Measurements from ENCODE around the gene PRKN.
"Not testable (repeated sequence)": the region's sequence is repeated elsewhere in the genome, so short reads cannot be mapped to it uniquely, and the experiment has no call there.

PRKN gene

DNA sequence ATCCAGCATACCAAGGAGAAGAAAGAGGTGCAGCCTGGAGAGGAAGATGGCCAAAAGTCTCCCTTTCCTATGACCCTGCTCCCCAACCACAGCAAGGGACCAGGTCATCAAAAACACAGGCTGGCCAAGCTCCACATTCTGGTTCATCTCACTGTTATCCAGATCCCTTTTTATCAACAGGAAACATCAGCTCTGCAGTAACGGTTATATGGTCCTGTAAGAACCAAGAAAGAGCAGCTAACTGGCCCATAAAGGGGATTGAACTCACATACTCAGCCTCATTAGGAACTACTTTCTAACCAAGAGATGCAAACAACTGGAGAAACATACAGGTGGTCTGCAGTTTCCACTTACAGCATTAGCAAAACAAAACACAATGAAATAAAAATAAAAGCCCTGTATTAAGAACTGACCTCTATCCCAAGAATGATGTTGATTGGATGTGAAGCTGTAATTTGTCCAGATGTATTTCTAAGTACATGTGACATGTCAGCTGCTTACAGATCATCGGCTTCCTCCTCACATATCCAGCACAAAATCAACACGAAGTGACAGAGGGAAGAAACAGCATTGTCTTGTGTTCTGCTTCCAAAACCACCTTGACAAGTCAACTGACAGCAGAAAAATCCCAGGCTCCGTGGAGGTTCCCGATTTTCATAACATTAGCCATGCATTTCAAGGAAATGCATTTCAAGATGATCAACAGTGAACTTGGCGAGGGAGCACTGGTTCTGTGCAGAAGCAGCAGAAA, 896.5 kb downstream of the PRKN start:
- DNase-seq, result no peak

DNA sequence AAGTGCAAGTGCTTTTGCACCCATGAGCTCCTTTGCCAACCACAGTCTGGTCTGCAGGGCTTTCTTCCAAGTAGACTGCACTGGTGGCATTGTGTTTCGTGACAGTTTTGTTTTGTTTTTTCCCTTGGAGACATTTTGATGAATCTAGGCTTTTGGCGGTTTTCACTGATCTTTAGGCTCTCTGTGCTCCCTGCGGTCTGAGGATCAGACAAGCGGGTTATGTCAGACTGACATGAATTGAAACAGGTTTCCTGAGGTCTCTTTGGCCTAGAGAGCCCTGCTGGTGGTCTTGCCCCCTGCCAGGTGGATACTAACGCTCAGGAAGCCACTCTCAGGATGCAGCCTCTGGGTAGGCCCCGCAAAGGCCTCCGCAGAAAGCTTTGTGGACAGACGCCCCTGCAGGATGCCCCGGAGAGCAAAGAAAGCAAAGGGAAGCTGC, 898.3 kb downstream of the PRKN start:
- DNase-seq, result no peak

DNA sequence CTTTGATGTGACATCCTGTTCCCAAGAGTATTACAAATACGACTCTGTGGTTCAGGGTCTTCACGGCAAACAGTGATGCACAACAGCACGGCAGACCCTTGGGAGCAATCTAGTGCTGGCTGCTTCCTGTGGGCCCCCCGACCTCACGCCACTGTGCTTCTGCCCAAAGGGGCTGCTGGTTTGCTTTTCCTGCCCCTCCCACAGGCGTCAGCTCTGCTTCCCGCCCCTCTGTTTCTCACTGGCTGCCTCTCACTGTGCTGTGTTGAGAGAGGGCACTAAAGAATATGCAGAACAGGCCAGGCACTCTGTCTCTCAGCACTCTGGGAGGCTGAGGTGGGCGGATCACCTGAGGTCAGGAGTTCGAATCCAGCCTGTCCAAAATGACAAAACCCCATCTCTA, 899.2 kb downstream of the PRKN start:
- no peak for DNase-seq

DNA sequence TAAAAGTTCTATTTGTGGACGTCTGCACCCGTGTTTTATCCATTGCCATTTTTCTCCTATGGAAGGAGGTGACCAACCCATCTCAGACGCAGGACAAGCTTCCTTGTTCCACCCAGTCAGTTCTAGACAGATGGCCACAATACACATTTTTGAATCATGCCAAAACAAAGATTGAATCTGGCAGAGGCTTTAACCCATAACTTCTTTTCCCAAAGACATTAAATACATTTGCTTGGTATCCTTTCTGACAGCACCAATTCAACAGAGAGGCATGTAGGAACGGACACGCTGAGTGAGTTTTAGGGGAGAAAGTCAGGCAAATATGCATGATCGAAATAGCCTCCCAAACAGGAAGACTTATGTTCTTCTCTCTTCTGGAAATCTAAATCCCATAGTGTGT, 901.1 kb downstream of the PRKN start:
- no peak for DNase-seq

DNA sequence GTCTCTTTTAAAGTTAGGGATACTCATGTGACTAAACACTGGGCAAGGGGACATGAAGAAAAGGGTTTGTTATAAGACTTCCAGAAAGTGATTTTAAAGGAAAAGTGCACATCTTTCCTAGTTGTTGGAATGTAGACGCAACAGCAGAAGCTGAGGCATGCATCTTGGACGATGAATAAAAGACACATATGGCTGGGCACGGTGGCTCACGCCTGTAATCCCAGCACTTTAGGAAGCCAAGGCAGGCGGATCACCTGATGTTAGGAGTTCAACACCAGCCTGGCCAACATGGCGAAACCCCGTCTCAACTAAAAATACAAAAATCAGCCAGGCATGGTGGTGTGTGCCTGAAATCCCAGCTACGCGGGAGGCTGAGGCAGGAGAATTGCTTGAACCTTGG, 905.4 kb downstream of the PRKN start:
- DNase-seq, result not testable (repeated sequence)

DNA sequence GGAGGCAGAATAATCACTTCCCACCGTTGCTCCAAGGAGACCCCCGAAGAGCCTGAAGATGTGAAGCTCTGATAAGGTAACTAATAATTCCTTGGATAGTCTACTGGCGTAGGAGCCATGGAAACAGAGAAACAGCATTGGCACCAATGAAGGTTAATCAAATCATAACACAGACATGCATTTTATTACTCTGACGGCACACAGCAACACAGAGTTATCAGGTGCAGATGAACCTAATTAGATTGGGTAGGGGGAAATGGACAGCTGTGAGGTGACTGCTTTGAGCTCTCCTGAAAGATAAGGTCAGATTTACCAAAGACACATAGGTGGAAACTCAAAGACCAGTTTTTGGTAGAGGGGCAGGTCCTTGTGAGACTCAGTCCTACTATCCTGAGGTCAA, 909.7 kb downstream of the PRKN start:
- DNase-seq, result no peak

DNA sequence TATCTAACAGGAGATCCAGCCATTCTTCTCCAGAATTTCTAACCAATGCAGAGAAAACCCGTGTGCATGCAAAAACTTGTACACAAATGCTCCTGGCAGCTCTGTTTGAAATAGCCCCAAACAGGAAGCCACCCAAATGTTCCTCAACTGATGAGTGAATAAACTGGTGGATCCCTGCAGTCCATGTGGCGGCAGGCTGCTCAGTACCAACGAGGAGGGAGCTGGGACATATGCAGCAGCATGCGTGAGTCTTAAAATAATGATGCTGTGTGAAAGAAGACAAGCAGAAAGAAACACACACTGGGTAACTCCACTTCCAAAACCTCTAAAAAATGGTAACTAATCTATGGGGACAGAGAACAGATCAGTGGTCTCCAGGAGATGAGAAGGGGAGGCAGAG, 911.6 kb downstream of the PRKN start:
- DNase-seq, result peak; percentile 10

DNA sequence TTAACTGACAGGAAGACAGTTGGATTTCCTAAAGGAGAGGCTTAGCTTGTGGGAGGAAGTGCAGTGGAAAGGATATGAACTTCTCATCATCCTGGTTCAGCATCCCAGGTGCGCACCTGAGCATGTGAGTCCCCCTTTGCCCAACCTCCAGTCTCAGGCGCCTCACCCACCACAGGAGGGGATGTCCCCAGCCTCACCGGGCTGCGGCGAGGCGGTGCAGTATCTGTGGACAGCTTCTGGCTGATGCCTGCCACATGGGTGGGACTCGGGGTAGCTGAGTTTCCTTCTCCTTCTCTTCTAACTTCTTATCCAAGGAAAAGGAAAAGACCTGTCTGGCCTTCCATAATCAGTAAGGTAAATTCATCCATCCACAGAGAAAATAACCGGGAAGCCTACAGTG, 914.4 kb downstream of the PRKN start:
- DNase-seq, result no peak

DNA sequence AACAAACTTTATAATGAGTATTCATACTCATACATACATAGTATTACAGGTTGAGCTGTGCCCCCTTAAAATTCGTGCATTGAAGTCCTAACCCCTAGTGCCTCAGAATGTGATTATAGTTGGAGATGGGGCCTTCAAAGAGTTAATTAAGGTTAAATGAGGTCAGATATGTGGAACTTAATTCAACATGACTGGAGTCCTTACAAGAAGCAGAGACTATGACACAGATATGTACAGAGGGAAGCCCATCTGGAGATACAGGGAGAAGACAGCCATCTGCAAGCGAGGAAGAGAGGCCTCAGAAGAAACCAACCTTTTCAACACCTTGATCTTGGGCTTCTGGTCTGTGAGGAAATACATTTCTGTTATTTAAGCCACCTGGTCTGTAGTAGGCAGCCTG, 917.6 kb downstream of the PRKN start:
- no peak for DNase-seq

DNA sequence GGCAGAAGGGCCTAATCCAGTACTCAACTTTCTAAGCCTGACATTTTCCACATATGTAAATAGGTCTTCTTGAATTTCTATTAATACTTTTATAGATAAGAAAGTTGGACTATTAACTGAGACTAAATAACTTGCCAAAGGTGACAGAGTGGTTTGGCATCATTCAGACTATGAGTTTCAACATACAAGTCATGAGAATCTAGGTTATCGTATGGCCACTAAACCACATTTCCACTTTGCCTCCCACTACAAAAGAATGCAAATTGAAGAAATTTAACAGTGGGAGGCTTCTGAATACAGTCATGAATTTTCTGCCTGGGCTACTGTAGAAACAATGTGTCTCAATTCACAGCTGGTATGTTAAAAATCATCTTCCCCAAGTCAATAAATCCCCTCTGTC, 922.7 kb downstream of the PRKN start:
- no peak for DNase-seq

DNA sequence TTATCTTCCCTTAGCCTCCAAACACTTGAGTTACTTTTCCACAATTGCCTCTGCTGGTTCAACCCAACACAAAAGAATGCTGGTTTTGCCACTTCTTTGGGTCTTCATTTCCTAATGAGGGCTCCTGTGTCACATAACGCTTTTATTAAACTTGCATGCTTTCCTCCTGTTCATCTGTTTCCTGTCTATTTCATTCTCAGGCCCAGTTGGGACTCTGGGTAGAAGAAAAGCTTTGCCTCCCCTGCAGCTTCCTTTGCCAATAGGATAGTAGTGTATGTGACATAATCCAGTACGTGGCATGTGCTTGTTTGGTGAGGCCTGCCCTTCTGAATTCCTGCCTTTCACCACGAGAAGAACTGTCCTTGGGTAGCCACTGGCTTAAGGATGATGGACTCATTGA, 924.4 kb downstream of the PRKN start:
- no peak for DNase-seq

DNA sequence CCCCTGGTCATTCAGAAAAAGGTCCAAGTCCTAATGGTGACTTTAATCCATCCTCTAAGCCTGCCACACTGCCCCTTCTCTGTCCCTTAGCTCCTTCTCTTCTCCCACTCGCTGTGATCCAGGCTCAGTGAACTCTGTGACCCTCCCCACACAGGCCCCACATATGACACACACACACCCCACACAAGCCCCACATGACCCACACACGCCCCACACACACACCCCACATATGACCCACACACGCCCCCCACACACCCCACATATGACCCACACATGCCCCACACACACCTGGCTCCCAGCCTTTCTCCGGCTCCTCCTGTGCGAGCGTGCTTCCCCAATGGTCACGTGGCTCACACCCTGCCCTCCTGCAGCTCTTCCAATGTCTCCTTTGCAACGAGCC, 925.3 kb downstream of the PRKN start:
- no peak for DNase-seq

DNA sequence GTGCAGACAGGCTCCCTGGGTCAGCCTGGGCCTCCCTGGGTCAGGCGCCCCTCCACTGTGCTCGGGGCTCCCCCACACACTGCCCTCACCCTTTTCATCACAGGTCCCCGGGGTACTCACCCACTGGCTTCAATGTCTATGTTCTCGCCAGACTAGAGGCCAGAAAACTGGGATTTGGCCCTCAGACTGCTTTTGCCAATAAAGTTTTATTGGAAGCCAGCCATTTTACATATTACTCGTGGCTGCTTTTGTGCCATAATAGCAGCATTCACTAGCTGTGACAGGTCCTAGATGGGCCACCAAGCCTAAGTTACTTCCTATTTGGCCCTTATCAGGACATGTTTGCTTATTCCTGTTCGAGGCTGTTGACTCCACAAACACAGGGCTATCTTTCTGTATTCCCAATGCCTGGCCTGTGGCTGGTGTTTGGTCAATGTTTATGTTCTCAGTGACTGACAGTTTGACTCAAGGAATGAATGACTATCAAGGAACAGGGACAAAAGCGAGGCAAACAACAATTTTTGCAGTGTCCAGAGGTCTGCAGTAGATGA, 928.6 kb downstream of the PRKN start:
- DNase-seq, result no peak

DNA sequence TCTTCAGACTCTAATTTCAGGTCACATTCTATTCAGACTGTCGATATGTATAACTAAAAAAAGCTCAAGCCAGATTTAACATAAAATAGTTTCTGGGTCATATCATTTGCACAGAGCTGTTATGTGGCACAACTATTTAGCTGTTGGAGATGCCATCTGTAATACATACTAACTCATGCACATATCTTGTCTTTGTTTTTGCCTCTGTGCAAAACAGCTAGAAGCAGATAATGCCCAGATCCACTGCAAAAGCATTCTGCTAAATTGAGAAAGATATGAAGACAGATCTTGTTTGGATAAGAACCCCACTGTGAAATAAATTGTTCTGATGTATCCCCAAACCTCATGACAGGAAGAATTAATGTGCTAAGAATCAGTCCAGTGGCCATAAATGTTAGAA, 930.9 kb downstream of the PRKN start:
- DNase-seq, result no peak

DNA sequence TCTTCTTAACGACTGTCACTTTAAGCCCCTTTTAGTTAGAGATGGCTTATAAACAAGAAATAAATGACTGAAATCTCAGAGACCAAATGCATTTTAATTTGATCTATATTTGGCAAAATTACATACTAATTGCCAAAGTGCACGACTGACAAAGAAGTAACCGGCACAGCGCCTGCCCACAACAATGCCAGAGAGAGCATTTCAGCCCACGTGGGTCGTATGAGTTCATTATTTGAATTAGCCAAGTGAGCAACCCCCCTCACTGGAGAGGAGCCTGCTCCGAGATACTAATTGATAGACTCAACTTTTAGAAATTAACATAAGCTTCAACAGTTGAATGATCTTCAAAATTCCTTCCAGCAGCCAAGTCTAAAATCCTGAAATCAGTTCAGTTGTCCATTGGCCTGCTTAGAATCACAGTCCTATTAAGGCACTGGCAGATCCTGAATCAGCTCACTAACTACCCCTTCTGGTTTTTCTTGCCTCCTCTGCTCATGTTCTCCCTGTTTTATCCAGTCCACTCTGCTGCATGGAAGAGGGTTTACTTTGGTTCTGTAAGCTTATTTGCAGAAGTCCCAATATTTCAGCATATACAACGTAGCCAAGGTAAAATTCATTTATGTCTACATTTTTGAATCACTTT, 934.6 kb downstream of the PRKN start:
- peak; percentile 13 for DNase-seq

DNA sequence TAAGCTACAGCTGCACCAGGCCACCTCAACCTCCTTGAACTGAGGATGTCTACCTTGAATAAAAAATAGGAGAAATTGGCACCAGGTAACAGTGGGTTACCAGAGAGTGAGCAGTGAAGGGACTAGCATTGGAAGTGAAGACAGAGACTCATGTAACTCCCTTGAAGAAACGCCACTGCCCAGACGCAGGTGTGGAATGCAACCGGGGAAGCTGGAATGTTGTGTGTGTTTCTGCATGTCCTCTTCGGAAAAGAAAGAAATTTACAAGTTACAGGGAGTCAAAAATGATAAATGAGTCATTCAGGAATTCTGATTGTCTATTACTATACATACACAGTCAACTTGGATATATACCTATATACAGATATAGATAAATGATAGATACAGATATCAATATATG, 939.0 kb downstream of the PRKN start:
- DNase-seq, result no peak

DNA sequence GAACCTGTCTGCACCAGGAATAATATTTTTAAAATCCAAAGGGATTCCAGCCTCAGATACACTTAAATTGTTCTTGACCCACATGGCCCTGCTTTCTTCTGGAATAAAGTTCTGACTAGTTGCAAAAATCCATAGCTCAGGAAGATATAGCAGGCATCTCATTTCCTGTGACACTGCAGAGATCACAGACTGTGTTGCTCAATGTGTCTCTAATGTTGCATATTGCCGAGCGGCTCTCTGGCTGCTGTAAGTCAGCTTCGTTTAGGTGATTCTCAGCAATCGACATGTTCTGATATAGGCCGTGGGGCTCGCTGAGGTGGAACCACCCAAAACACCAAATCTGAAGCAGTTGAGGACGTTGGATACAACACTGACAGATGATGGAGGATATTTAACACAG, 955.4 kb downstream of the PRKN start:
- DNase-seq, result no peak

DNA sequence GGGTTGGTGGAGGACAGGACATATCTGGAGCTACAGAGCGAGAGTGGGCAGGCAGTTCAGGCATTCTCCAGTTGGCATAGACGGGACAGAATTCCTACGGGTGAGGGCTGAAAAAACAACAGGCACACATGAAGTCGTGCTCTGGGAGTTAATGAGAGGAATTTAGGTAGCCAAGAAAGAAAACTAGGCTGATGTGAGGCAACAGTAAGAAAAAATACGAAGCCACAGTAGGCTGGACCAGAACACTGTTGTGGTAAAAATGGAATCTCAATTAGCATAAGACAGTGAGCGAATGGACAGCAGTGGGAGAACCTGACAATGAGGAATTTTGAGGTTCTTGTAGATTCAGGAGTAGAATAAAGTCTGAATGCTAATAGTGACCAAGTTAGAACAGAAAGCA, 965.6 kb downstream of the PRKN start:
- no peak for DNase-seq

DNA sequence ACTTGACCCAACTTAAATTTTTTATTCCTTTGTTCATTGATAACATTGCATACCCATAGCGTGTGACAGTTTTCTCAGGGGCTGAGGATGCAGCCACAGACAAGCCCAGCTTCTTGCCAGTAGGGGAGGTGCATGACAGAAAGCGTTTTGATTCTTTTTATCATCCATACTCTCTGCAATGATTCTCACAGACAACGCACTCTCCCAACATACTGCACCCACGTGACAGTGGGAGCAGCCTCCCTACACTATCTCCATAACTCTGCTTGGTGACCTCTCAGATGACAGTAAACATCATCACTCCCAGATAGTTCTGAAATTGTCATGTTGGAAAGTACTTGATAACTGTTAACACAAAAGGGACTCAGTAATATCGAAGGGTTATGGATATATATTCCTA, 972.5 kb downstream of the PRKN start:
- no peak for DNase-seq

DNA sequence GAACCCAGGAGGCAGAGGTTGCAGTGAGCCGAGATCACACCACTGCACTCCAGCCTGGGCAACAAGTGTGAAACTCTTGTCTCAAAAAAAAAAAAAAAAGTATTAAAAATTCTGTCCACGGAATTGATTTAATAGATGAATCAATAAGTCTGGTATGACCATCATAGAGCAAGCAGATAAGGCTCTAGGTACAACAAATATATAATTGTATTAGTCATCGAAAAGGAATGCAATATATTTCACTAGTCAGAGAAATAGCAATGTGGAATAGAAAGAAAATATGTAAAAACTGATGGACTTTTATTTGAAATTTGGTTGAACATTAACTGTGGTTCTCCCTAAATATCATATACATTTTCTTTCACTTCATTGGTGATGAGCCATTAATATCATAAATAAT, 976.9 kb downstream of the PRKN start:
- no peak for DNase-seq

DNA sequence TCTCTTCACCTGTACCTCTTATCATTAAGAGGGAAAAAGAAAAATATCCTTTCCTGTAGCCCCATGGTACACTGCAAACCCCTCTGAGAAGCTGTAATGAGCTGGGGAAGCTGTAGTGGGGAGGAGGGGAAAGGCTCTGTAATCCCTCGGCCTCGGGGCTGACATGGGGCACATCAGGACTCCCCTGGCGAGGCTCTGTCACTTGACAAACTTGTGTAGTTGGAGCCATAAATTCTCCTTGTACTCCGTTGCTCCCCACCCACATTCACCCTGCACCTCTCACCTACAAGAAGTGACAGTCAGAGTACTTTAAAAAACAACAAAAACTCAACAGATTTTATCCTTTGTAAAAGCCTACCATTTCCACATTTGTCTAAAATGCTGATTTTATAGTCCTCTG, 978.0 kb downstream of the PRKN start:
- DNase-seq, result no peak

DNA sequence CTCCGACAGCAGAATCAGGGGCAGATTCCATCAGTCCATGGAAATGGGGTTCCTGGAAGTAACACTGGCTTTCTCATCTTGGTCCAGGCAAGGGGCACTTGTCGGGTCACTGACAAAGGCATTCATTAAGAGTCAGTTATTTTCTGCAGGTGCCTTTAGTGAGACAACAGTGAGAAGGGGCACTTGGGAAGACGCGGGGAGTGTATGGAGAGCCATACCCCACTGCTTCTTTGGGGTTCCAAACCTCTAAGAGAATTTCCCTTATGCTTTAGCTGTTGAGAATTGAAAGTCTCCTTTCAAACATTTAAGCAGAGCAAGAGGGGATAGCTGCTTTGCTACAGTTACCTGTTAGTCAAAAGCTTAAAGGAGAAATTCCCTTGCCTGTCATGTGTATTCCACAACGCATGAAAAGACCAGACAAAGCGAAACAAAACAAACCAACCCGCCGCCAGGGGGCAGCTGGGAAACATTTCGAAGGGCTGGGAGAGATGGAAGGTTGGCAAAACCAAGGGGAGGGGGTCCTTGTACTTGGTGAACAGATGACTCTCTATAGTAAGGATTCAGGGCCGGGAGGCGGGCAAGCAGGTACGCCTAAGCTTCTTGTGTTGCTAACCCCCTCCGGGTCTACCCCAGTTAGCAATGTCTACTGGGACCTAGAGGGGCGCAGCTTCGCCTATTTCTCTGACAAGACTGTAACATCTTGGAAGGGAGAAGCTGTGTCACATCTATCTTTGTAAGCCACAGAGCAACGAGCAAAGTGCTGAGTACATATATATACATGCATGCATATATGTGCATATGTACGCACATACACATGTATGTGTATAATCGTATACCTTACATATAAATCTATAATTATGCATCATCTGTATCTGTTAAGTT, 978.8 kb downstream of the PRKN start:
- DNase-seq, result peak; percentile 64

DNA sequence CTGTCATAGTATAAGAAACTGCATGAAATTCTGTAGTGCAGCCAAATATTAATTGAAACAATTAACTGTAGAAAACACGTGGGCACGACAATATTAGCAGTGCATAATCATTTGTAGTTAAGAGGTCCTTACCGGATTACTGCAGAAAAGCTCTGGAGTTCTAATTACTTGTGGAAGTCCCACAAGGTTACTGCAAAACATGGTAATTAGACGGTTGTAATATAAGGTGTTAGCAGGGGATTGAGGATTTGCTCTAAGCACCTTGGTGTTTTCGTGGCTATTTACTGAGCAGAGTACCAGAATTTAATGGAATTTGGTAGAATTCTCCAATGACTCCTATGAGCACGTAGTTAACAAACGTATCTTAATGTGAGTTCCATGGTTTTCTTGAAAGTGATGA, 980.1 kb downstream of the PRKN start:
- DNase-seq, result no peak

All from NCI-H69 (cell line).